ENCODE data around the gene PER1.

DNA sequence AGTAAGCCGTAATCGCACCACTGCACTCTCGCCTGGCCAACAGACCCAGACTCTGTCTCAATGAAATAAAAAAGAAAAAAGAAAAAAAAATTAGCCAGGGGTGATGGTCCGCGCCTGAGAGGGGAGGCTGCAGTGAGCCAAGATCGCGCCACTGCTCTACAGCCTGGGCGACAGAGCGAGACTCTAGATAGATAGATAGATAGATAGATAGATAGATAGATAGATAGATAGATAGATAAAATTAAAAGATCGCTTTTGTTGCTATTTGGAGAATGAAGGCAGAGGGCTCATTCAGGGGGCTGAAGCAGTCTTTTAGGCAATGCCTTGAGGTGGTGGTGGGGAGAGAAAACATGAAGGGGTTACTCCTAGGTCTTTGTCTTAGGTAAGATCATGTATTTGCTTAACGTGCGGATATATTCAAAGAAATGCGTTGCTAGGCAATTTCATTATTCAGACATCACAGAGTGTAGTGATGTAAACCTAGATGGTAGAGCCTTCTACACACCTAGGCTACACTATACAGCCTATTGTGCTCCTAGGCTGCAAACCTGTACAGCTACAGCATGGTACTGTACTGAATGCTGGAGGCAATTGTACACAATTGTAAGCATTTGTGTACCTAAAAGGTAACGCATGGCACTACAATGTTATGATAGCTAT lies 23.9 kb downstream of the PER1 start:
- no peak for TF ChIP-seq ZBTB8A (IDR thresholded peaks at IDR 0.05; ENCODE audit: partially characterized antibody)
- TF ChIP-seq, protein P1, sequence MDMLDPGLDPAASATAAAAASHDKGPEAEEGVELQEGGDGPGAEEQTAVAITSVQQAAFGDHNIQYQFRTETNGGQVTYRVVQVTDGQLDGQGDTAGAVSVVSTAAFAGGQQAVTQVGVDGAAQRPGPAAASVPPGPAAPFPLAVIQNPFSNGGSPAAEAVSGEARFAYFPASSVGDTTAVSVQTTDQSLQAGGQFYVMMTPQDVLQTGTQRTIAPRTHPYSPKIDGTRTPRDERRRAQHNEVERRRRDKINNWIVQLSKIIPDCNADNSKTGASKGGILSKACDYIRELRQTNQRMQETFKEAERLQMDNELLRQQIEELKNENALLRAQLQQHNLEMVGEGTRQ (CRISPR knock-in tag; IDR thresholded peaks at IDR 0.05) = no peak
- no peak for TF ChIP-seq RAD21 (CRISPR knock-in tag; conservative IDR thresholded peaks at IDR 0.05 in 1 of 2, IDR thresholded peaks at IDR 0.05 in 1 of 2)
- no peak for TF ChIP-seq GABPA (tag; conservative IDR thresholded peaks at IDR 0.05; ENCODE audit: low read depth)
- TF ChIP-seq ZNF644 (tag; IDR thresholded peaks at IDR 0.05; ENCODE audit: low read depth) = no peak
- no peak for TF ChIP-seq TBP (optimal IDR thresholded peaks at IDR 0.05; ENCODE audit: low read depth, low read length)
- TF ChIP-seq, protein P2, sequence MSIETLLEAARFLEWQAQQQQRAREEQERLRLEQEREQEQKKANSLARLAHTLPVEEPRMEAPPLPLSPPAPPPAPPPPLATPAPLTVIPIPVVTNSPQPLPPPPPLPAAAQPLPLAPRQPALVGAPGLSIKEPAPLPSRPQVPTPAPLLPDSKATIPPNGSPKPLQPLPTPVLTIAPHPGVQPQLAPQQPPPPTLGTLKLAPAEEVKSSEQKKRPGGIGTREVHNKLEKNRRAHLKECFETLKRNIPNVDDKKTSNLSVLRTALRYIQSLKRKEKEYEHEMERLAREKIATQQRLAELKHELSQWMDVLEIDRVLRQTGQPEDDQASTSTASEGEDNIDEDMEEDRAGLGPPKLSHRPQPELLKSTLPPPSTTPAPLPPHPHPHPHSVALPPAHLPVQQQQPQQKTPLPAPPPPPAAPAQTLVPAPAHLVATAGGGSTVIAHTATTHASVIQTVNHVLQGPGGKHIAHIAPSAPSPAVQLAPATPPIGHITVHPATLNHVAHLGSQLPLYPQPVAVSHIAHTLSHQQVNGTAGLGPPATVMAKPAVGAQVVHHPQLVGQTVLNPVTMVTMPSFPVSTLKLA (conservative IDR thresholded peaks at IDR 0.05) = no peak
- TF ChIP-seq, protein P3, sequence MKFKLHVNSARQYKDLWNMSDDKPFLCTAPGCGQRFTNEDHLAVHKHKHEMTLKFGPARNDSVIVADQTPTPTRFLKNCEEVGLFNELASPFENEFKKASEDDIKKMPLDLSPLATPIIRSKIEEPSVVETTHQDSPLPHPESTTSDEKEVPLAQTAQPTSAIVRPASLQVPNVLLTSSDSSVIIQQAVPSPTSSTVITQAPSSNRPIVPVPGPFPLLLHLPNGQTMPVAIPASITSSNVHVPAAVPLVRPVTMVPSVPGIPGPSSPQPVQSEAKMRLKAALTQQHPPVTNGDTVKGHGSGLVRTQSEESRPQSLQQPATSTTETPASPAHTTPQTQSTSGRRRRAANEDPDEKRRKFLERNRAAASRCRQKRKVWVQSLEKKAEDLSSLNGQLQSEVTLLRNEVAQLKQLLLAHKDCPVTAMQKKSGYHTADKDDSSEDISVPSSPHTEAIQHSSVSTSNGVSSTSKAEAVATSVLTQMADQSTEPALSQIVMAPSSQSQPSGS (CRISPR knock-in tag; IDR thresholded peaks at IDR 0.05) = no peak
- no peak for TF ChIP-seq TAF7 (tag; IDR thresholded peaks at IDR 0.05)
- TF ChIP-seq, protein P4, sequence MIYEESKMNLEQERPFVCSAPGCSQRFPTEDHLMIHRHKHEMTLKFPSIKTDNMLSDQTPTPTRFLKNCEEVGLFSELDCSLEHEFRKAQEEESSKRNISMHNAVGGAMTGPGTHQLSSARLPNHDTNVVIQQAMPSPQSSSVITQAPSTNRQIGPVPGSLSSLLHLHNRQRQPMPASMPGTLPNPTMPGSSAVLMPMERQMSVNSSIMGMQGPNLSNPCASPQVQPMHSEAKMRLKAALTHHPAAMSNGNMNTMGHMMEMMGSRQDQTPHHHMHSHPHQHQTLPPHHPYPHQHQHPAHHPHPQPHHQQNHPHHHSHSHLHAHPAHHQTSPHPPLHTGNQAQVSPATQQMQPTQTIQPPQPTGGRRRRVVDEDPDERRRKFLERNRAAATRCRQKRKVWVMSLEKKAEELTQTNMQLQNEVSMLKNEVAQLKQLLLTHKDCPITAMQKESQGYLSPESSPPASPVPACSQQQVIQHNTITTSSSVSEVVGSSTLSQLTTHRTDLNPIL (CRISPR knock-in tag; IDR thresholded peaks at IDR 0.05) = no peak
- TF ChIP-seq, protein P5, sequence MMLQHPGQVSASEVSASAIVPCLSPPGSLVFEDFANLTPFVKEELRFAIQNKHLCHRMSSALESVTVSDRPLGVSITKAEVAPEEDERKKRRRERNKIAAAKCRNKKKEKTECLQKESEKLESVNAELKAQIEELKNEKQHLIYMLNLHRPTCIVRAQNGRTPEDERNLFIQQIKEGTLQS (IDR thresholded peaks at IDR 0.05) = no peak
- TF ChIP-seq, protein P5 (CRISPR knock-in tag; conservative IDR thresholded peaks at IDR 0.05) = no peak

All from K562 (cell line).